Heart left ventricle (tissue), 13 donors: ENCODE data around the gene SPSB4.

Experiments used
- POLR2A ChIP-seq, 2 donors: fragments of 450-650 bp; IDR thresholded peaks; one replicate each; pipeline ENCODE4 v1.6.1; 2017; ENCODE audit warnings: antibody characterized with exemption in 2 of 2, mild to moderate bottlenecking in 2 of 2, moderate library complexity in 2 of 2
- TF ChIP-seq, protein P1 (sequence below), 12 donors: fragments of 200-600 bp; sonication (generic) in 4 of 12; IDR thresholded peaks; one replicate each; pipeline versions ENCODE4 v1.5.0 to v1.8.0; 2018 to 2022; ENCODE audit warnings: antibody characterized with exemption in 12 of 12, mild to moderate bottlenecking in 5 of 12
- donor health status: ischemic (EF 13 %, LVEDD 7.1; RV severe dilation, severe dysfunction).
- donor health status: DM: no; HTN: yes; CAD: no.
- donor health status: DM: no; HTN: no; CAD: no.
- donor health status: ischemic (EF 25% LVEDD 6.9; RV normal size, moderate dysfunction).
- donor health status: ischemic (EF 25% LVEDD 5.7; RV mildly dilated, moderate dysfunction).
- donor health status: ischemic (EF 35%, LVEDD 5.7; RV mildly dilated, moderate dysfunction).
- donor health status: nonischemic (EF 11% LVEDD 7.7; RV severe dilation, severe dysfunction).
- donor health status: DM: yes; HTN: yes; CAD: no.
- donor health status: PGD.
- donor health status: ischemic (EF 29% LVEDD 5.4; RV normal size, mild dysfunction).
- donor health status: nonischemic (EF 23%, LVEDD 6.1; RV moderate dilation, normal function).

DNA sequence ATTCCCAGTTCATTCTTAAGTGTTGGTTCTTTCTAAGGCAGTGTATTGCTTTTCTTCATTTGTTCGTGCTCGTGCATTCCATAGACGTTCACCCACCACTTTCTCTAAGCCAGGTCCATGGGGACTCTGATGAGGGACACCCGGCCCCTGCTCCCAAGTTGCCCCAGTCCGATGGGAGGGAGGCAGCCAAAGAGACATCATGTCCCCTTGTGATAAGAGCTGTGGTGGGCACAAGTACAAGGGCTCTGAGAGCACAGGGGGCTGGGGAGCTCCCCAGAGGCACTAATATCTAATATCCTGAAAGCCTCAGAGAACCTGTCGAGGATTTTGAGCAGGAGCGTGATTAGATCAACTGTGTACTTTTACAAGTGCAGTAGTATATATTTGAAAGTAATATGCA is 6.3 kb downstream of the SPSB4 start:
- TF ChIP-seq, protein P1, sequence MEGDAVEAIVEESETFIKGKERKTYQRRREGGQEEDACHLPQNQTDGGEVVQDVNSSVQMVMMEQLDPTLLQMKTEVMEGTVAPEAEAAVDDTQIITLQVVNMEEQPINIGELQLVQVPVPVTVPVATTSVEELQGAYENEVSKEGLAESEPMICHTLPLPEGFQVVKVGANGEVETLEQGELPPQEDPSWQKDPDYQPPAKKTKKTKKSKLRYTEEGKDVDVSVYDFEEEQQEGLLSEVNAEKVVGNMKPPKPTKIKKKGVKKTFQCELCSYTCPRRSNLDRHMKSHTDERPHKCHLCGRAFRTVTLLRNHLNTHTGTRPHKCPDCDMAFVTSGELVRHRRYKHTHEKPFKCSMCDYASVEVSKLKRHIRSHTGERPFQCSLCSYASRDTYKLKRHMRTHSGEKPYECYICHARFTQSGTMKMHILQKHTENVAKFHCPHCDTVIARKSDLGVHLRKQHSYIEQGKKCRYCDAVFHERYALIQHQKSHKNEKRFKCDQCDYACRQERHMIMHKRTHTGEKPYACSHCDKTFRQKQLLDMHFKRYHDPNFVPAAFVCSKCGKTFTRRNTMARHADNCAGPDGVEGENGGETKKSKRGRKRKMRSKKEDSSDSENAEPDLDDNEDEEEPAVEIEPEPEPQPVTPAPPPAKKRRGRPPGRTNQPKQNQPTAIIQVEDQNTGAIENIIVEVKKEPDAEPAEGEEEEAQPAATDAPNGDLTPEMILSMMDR (IDR thresholded peaks at IDR 0.05), result no peak
- no peak for TF ChIP-seq POLR2A (IDR thresholded peaks at IDR 0.05)
